Body of pancreas (tissue), 4 donors: Measurements from ENCODE around the gene NR5A1.

Experiments used
- POLR2A ChIP-seq, 3 donors: fragments of 450-650 bp; IDR thresholded peaks; one replicate each; pipeline ENCODE4 v1.6.1; 2016; ENCODE audit warnings: antibody characterized with exemption in 3 of 3, mild to moderate bottlenecking in 2 of 3
- TF ChIP-seq, protein P1 (sequence below), 7 experiments: fragments of 450-650 bp in 4 of 7; fragments of 200-600 bp in 3 of 7; sonication (generic) in 3 of 7; IDR thresholded peaks; one replicate each; pipeline ENCODE4 v1.5.1; 2016 to 2019; ENCODE audit warnings: antibody characterized with exemption in 7 of 7

DNA sequence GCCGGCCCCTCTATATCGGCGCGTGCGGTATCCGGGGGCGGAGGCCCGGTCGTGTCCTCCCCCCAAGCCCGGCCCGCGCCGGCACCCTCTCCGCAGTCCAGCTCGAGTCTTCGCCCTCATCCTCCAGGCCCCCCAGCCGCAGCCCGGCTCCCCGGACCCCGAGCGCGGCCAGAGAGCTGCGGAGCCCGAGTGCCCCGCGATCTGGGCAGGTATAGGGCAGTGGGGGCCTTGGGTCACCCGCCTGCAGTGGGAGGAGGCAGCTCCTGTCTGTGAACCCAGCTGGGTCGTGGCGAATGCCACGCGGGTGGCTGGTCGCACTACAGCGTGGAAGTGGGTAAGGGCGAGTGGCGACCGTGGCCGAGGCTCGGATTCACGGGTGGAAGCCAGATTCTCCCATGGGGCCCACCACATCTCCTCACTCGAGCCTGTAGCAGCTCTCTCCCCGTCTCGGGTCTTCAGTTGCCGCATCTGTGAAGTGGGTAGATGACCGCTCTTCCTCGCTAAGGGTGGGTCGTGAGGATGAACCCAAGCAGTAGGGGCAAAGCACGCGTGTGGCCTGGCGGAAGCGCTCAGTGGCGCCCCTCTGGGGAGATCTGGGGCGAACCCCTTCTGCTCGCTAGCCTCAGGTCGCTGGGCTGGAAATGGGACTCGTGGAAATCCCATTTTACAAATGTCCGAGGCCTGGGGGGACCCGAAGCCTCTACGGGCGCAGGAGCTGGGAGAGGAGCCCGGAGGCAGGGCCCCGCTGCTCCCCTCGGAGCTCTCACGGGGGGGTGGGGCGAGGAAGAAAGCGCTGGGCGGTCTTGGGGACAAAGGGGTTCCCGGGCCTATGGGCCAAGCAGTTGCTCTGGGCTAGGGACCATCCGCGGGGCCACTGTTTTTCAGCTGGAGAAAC lies 1.9 kb downstream of the NR5A1 start:
- TF ChIP-seq, protein P1, sequence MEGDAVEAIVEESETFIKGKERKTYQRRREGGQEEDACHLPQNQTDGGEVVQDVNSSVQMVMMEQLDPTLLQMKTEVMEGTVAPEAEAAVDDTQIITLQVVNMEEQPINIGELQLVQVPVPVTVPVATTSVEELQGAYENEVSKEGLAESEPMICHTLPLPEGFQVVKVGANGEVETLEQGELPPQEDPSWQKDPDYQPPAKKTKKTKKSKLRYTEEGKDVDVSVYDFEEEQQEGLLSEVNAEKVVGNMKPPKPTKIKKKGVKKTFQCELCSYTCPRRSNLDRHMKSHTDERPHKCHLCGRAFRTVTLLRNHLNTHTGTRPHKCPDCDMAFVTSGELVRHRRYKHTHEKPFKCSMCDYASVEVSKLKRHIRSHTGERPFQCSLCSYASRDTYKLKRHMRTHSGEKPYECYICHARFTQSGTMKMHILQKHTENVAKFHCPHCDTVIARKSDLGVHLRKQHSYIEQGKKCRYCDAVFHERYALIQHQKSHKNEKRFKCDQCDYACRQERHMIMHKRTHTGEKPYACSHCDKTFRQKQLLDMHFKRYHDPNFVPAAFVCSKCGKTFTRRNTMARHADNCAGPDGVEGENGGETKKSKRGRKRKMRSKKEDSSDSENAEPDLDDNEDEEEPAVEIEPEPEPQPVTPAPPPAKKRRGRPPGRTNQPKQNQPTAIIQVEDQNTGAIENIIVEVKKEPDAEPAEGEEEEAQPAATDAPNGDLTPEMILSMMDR (IDR thresholded peaks at IDR 0.05): no peak
- no peak for TF ChIP-seq POLR2A (IDR thresholded peaks at IDR 0.05)
